ENCODE data around the gene CAMTA1.

The CAMTA1 gene

GRCh38 chr1:7641587-7642417, 856.5 kb downstream of the CAMTA1 start:
- DNase-seq (ENCODE audit: low spot score) (peak; percentile 38), FAIRE-seq (no peak)

- FAIRE-seq, result no peak
- DNase-seq (ENCODE audit: low spot score), result no peak
These were observed 857.1 kb downstream of the CAMTA1 start for GRCh38 chr1:7642418-7642704.

- peak; percentile 85 for DNase-seq (ENCODE audit: low spot score)
- peak; percentile 60 for FAIRE-seq
These were observed 857.7 kb downstream of the CAMTA1 start for GRCh38 chr1:7642781-7643529.

- FAIRE-seq, result no peak
These were observed 858.3 kb downstream of the CAMTA1 start for GRCh38 chr1:7643530-7643929.

GRCh38 chr1:7644086-7644485, 858.8 kb downstream of the CAMTA1 start:
- DNase-seq (ENCODE audit: low spot score), result no peak
- no peak for FAIRE-seq

More at GRCh38 chr1:7643530-7643929, 858.3 kb downstream of the CAMTA1 start:
- no peak for DNase-seq (ENCODE audit: low spot score)

- no peak for FAIRE-seq
- DNase-seq (ENCODE audit: low spot score), result peak; percentile 38
These were observed 859.9 kb downstream of the CAMTA1 start for GRCh38 chr1:7644961-7645750.

- FAIRE-seq (no peak), DNase-seq (ENCODE audit: low spot score) (no peak)
These were observed 860.4 kb downstream of the CAMTA1 start for GRCh38 chr1:7645751-7646048.

GRCh38 chr1:7646164-7646563, 860.9 kb downstream of the CAMTA1 start:
- FAIRE-seq, result no peak
- no peak for DNase-seq (ENCODE audit: low spot score)

GRCh38 chr1:7646981-7647901, 862.0 kb downstream of the CAMTA1 start:
- no peak for FAIRE-seq
- peak; percentile 50 for DNase-seq (ENCODE audit: low spot score)

GRCh38 chr1:7648761-7649384, 863.6 kb downstream of the CAMTA1 start:
- FAIRE-seq (no peak), DNase-seq (ENCODE audit: low spot score) (no peak)

- no peak for FAIRE-seq
- DNase-seq (ENCODE audit: low spot score), result no peak
These were observed 865.5 kb downstream of the CAMTA1 start for GRCh38 chr1:7650801-7651200.

GRCh38 chr1:7651203-7651602, 865.9 kb downstream of the CAMTA1 start:
- FAIRE-seq (no peak), DNase-seq (ENCODE audit: low spot score) (no peak)

GRCh38 chr1:7652061-7652460, 866.8 kb downstream of the CAMTA1 start:
- no peak for FAIRE-seq
- DNase-seq (ENCODE audit: low spot score), result no peak

- no peak for DNase-seq (ENCODE audit: low spot score)
- FAIRE-seq, result no peak
These were observed 867.4 kb downstream of the CAMTA1 start for GRCh38 chr1:7652515-7653098.

GRCh38 chr1:7654725-7655124, 869.5 kb downstream of the CAMTA1 start:
- FAIRE-seq (no peak), DNase-seq (ENCODE audit: low spot score) (no peak)

- FAIRE-seq, result no peak
- DNase-seq (ENCODE audit: low spot score), result no peak
These were observed 870.1 kb downstream of the CAMTA1 start for GRCh38 chr1:7655354-7655753.

- FAIRE-seq (no peak), DNase-seq (ENCODE audit: low spot score) (no peak)
These were observed 871.4 kb downstream of the CAMTA1 start for GRCh38 chr1:7656557-7657215.

- FAIRE-seq, result no peak
- no peak for DNase-seq (ENCODE audit: low spot score)
These were observed 872.2 kb downstream of the CAMTA1 start for GRCh38 chr1:7657287-7658016.

GRCh38 chr1:7658099-7658498, 872.8 kb downstream of the CAMTA1 start:
- no peak for DNase-seq (ENCODE audit: low spot score)
- no peak for FAIRE-seq
